Activated naive CD8-positive, alpha-beta T cell treated with anti-CD3 and anti-CD28 coated beads, Interleukin-2, amount 50 U/mL, for 24 hours (primary cell): ENCODE results near the gene CFAP73.

Experiments
- ATAC-seq: fragments of 150-1000 bp; cut with Tn5 transposase; one replicate; pipeline ENCODE4 v1.10.0; 2021
- DNase-seq: peaks from one replicate; pipeline ENCODE4 v3.0.0; 2021
- H3K27ac Mint-ChIP-seq: one replicate; pipeline ENCODE4 v1.8.0; 2021; ENCODE audit warnings: mild to moderate bottlenecking, mixed read lengths
- H3K27me3 Mint-ChIP-seq: one replicate; pipeline ENCODE4 v1.8.0; 2021; ENCODE audit warnings: mixed read lengths
- H3K36me3 Mint-ChIP-seq: one replicate; pipeline ENCODE4 v1.8.0; 2021; ENCODE audit warnings: low read depth, mixed read lengths
- H3K4me1 Mint-ChIP-seq: one replicate; pipeline ENCODE4 v1.8.0; 2021; ENCODE audit warnings: mixed read lengths
- H3K4me3 Mint-ChIP-seq: one replicate; pipeline ENCODE4 v1.8.0; 2021; ENCODE audit warnings: mild to moderate bottlenecking, moderate library complexity, mixed read lengths
- H3K9me3 Mint-ChIP-seq: one replicate; pipeline ENCODE4 v1.8.0; 2021; ENCODE audit warnings: mixed read lengths

The CFAP73 gene

GRCh38 chr12:113161415-113162016 is 12.0 kb downstream of the CFAP73 start:
- H3K27ac Mint-ChIP-seq, result no peak overlapping the region

GRCh38 chr12:113162102-113163029 is 12.8 kb downstream of the CFAP73 start:
- H3K4me3 Mint-ChIP-seq, result no peak overlapping the region
- H3K36me3 Mint-ChIP-seq, result peaks cover 39% of the 10 kb centered on the region
- no peak overlapping the region for H3K27ac Mint-ChIP-seq
- ATAC-seq, result no peak
- no peak for DNase-seq
- no peaks in the 10 kb centered on the region for H3K9me3 Mint-ChIP-seq
- peaks cover 5% of the 10 kb centered on the region for H3K4me1 Mint-ChIP-seq
- no peaks in the 10 kb centered on the region for H3K27me3 Mint-ChIP-seq

More at GRCh38 chr12:113161415-113162016, 12.0 kb downstream of the CFAP73 start:
- Mint-ChIP-seq H3K4me3 (no peak overlapping the region), H3K36me3 (peaks cover 37% of the 10 kb centered on the region), H3K9me3 (no peaks in the 10 kb centered on the region), H3K4me1 (peaks cover 12% of the 10 kb centered on the region), H3K27me3 (no peaks in the 10 kb centered on the region)
- ATAC-seq, result peak; percentile 37
- DNase-seq, result no peak

- H3K36me3 Mint-ChIP-seq, result peaks cover 39% of the 10 kb centered on the region
- no peaks in the 10 kb centered on the region for H3K9me3 Mint-ChIP-seq
- H3K27me3 Mint-ChIP-seq, result no peaks in the 10 kb centered on the region
- H3K4me1 Mint-ChIP-seq, result no peaks in the 10 kb centered on the region
- DNase-seq (no peak), ATAC-seq (no peak)
- H3K27ac Mint-ChIP-seq, result no peak overlapping the region
- no peak overlapping the region for H3K4me3 Mint-ChIP-seq
Observed at GRCh38 chr12:113163030-113163360, 13.5 kb downstream of the CFAP73 start.

GRCh38 chr12:113164014-113164413 is 14.5 kb downstream of the CFAP73 start:
- H3K4me3 Mint-ChIP-seq, result no peak overlapping the region
- DNase-seq, result no peak
- peaks cover 44% of the 10 kb centered on the region for H3K36me3 Mint-ChIP-seq
- no peaks in the 10 kb centered on the region for H3K4me1 Mint-ChIP-seq
- no peak for ATAC-seq
- no peaks in the 10 kb centered on the region for H3K27me3 Mint-ChIP-seq
- no peak overlapping the region for H3K27ac Mint-ChIP-seq
- H3K9me3 Mint-ChIP-seq, result no peaks in the 10 kb centered on the region

GRCh38 chr12:113165521-113166450 is 16.3 kb downstream of the CFAP73 start:
- no peaks in the 10 kb centered on the region for H3K27me3 Mint-ChIP-seq
- no peak overlapping the region for H3K27ac Mint-ChIP-seq

GRCh38 chr12:113167868-113168267 is 18.3 kb downstream of the CFAP73 start:
- Mint-ChIP-seq H3K4me3 (no peak overlapping the region), H3K4me1 (peaks cover 5% of the 10 kb centered on the region), H3K27ac (no peak overlapping the region), H3K27me3 (no peaks in the 10 kb centered on the region), H3K9me3 (no peaks in the 10 kb centered on the region), H3K36me3 (peaks cover 54% of the 10 kb centered on the region)
- DNase-seq, result no peak
- no peak for ATAC-seq

More at GRCh38 chr12:113165521-113166450, 16.3 kb downstream of the CFAP73 start:
- Mint-ChIP-seq H3K36me3 (peaks cover 42% of the 10 kb centered on the region), H3K4me1 (no peaks in the 10 kb centered on the region), H3K4me3 (no peak overlapping the region), H3K9me3 (no peaks in the 10 kb centered on the region)
- DNase-seq (no peak), ATAC-seq (no peak)

- Mint-ChIP-seq H3K9me3 (no peaks in the 10 kb centered on the region), H3K27ac (no peak overlapping the region), H3K27me3 (no peaks in the 10 kb centered on the region), H3K36me3 (peaks cover 60% of the 10 kb centered on the region), H3K4me3 (no peak overlapping the region), H3K4me1 (peaks cover 7% of the 10 kb centered on the region)
- no peak for ATAC-seq
- no peak for DNase-seq
Observed at GRCh38 chr12:113169697-113170096, 20.2 kb downstream of the CFAP73 start.

GRCh38 chr12:113170457-113170856 is 20.9 kb downstream of the CFAP73 start:
- H3K4me1 Mint-ChIP-seq, result peaks cover 7% of the 10 kb centered on the region
- H3K27ac Mint-ChIP-seq, result no peak overlapping the region
- no peak overlapping the region for H3K4me3 Mint-ChIP-seq
- ATAC-seq (no peak), DNase-seq (no peak)
- H3K36me3 Mint-ChIP-seq, result peaks cover 58% of the 10 kb centered on the region
- H3K9me3 Mint-ChIP-seq, result no peaks in the 10 kb centered on the region
- no peaks in the 10 kb centered on the region for H3K27me3 Mint-ChIP-seq

- H3K27ac Mint-ChIP-seq, result no peak overlapping the region
Observed at GRCh38 chr12:113170926-113171325, 21.4 kb downstream of the CFAP73 start.

GRCh38 chr12:113171543-113171942 is 22.0 kb downstream of the CFAP73 start:
- no peaks in the 10 kb centered on the region for H3K27me3 Mint-ChIP-seq
- ATAC-seq, result no peak

More at GRCh38 chr12:113170926-113171325, 21.4 kb downstream of the CFAP73 start:
- ATAC-seq (no peak), DNase-seq (no peak)
- Mint-ChIP-seq H3K4me3 (no peak overlapping the region), H3K27me3 (no peaks in the 10 kb centered on the region), H3K9me3 (no peaks in the 10 kb centered on the region), H3K36me3 (peaks cover 56% of the 10 kb centered on the region), H3K4me1 (peaks cover 7% of the 10 kb centered on the region)

GRCh38 chr12:113172185-113172584 is 22.7 kb downstream of the CFAP73 start:
- no peak overlapping the region for H3K4me3 Mint-ChIP-seq
- no peaks in the 10 kb centered on the region for H3K27me3 Mint-ChIP-seq
- no peaks in the 10 kb centered on the region for H3K9me3 Mint-ChIP-seq
- peaks cover 7% of the 10 kb centered on the region for H3K4me1 Mint-ChIP-seq
- no peak overlapping the region for H3K27ac Mint-ChIP-seq
- no peak for DNase-seq
- ATAC-seq, result no peak
- H3K36me3 Mint-ChIP-seq, result peaks cover 59% of the 10 kb centered on the region

More at GRCh38 chr12:113171543-113171942, 22.0 kb downstream of the CFAP73 start:
- Mint-ChIP-seq H3K27ac (no peak overlapping the region), H3K36me3 (peaks cover 56% of the 10 kb centered on the region), H3K4me1 (peaks cover 7% of the 10 kb centered on the region), H3K4me3 (no peak overlapping the region), H3K9me3 (no peaks in the 10 kb centered on the region)
- DNase-seq, result no peak

GRCh38 chr12:113173081-113173698 is 23.7 kb downstream of the CFAP73 start:
- Mint-ChIP-seq H3K27ac (no peak overlapping the region), H3K4me1 (peaks cover 7% of the 10 kb centered on the region), H3K36me3 (peaks cover 69% of the 10 kb centered on the region), H3K9me3 (no peaks in the 10 kb centered on the region), H3K27me3 (no peaks in the 10 kb centered on the region), H3K4me3 (no peak overlapping the region)
- no peak for ATAC-seq
- DNase-seq, result no peak

- Mint-ChIP-seq H3K27me3 (no peaks in the 10 kb centered on the region), H3K4me3 (no peak overlapping the region), H3K36me3 (peaks cover 73% of the 10 kb centered on the region), H3K9me3 (no peaks in the 10 kb centered on the region), H3K27ac (no peak overlapping the region), H3K4me1 (peaks cover 7% of the 10 kb centered on the region)
- ATAC-seq (peak; percentile 87), DNase-seq (peak; percentile 87)
Observed at GRCh38 chr12:113174461-113175384, 25.2 kb downstream of the CFAP73 start.
